ENCODE results near the gene FLT4.

DNA sequence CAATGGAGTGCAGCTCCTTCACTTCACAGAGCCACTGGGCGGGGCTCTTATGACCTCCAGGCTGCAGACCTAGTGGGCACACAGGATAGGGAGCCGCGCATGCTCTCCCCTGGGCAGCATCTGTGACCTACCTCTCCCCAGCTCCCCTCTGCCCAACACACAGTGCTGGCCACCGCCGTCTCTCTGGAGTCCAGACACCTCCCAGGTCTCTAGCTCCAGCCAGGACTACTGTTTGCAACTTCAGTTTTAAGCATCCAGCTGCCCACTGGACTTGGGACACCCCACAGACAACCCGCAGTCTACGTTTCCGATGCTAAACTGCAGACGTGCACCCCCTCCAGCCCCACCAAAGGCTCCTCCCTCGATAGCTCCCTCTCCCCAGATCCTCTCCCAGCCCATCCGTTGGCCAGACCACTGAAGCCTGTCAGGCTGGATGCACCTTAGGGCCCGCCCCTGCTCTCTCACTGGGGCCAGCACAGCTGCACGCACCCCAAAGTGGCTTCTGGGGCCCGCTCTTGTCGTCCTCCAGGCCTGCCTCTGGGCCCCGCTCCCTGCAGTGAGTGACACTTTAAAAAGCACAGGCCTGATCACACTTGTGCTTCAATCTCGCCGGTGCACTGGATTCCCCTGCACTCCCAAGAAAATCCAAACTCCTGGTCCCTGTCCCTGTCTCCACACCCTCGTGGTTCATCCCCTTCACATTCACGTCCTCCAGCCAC, 11.3 kb downstream of the FLT4 start:
- no peak for TF ChIP-seq CTCF (conservative IDR thresholded peaks at IDR 0.05; ENCODE audit: low read length)
- TF ChIP-seq EZH2phosphoT487 (IDR thresholded peaks at IDR 0.05; ENCODE audit: borderline replicate concordance, low read depth, low read length): no peak
